ENCODE data around the gene NAP1L4. TPM values are rescaled to one million over a fixed set of nuclear protein-coding genes. Genes with fewer than 3 reads are reported as not detected.

NAP1L4 gene
- total RNA-seq, 1 experiment from 2014 or later: 274 TPM

- TF ChIP-seq, protein P1, sequence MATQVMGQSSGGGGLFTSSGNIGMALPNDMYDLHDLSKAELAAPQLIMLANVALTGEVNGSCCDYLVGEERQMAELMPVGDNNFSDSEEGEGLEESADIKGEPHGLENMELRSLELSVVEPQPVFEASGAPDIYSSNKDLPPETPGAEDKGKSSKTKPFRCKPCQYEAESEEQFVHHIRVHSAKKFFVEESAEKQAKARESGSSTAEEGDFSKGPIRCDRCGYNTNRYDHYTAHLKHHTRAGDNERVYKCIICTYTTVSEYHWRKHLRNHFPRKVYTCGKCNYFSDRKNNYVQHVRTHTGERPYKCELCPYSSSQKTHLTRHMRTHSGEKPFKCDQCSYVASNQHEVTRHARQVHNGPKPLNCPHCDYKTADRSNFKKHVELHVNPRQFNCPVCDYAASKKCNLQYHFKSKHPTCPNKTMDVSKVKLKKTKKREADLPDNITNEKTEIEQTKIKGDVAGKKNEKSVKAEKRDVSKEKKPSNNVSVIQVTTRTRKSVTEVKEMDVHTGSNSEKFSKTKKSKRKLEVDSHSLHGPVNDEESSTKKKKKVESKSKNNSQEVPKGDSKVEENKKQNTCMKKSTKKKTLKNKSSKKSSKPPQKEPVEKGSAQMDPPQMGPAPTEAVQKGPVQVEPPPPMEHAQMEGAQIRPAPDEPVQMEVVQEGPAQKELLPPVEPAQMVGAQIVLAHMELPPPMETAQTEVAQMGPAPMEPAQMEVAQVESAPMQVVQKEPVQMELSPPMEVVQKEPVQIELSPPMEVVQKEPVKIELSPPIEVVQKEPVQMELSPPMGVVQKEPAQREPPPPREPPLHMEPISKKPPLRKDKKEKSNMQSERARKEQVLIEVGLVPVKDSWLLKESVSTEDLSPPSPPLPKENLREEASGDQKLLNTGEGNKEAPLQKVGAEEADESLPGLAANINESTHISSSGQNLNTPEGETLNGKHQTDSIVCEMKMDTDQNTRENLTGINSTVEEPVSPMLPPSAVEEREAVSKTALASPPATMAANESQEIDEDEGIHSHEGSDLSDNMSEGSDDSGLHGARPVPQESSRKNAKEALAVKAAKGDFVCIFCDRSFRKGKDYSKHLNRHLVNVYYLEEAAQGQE (IDR thresholded peaks at IDR 0.05; ENCODE audit: insufficient read depth in 1 of 2, low read depth in 2 of 2, low read length in 1 of 2): no peak
These were observed 10.7 kb upstream of the NAP1L4 start (continued) for GRCh38 chr11:3002871-3003270.

- Histone ChIP-seq H3K36me3 (ENCODE audit: control insufficient read depth, insufficient read depth, low read length) (peaks cover 22% of the 10 kb centered on the region), H3K4me1 (ENCODE audit: control insufficient read depth, insufficient read depth, low read length) (peaks cover 43% of the 10 kb centered on the region), H3K27me3 (ENCODE audit: control insufficient read depth, insufficient read depth, low read length) (no peaks in the 10 kb centered on the region), H3K4me3 (ENCODE audit: low read depth in 2 of 2, low read length in 2 of 2) (no peak overlapping the region), H3K9me3 (ENCODE audit: control insufficient read depth, insufficient read depth, low read depth, low read length) (no peaks in the 10 kb centered on the region), H3K27ac (ENCODE audit: low read length) (peak overlapping the region; percentile 84)
- in situ Hi-C loops (cut with HindIII; ENCODE audit: low pct_unique_long_range_greater_than_20kb, low sequenced_read_pairs): no loop called here
- DNase-seq (ENCODE audit: low read depth, low spot score) (no peak), ATAC-seq (no peak)
- POLR2A ChIA-PET: no interaction called here
- TF ChIP-seq TCF7L2 (IDR thresholded peaks at IDR 0.05; ENCODE audit: low read depth, low read length): no peak
- no peak for TF ChIP-seq SIN3A (IDR thresholded peaks at IDR 0.05; ENCODE audit: borderline replicate concordance, insufficient read depth, low read depth, low read length)
- TF ChIP-seq POLR2AphosphoS5 (IDR thresholded peaks at IDR 0.05; ENCODE audit: low read depth, low read length): no peak
- TF ChIP-seq, protein P1 (IDR thresholded peaks at IDR 0.05; ENCODE audit: insufficient read depth in 1 of 2, low read depth in 2 of 2, low read length in 1 of 2): no peak
- TF ChIP-seq, protein P2, sequence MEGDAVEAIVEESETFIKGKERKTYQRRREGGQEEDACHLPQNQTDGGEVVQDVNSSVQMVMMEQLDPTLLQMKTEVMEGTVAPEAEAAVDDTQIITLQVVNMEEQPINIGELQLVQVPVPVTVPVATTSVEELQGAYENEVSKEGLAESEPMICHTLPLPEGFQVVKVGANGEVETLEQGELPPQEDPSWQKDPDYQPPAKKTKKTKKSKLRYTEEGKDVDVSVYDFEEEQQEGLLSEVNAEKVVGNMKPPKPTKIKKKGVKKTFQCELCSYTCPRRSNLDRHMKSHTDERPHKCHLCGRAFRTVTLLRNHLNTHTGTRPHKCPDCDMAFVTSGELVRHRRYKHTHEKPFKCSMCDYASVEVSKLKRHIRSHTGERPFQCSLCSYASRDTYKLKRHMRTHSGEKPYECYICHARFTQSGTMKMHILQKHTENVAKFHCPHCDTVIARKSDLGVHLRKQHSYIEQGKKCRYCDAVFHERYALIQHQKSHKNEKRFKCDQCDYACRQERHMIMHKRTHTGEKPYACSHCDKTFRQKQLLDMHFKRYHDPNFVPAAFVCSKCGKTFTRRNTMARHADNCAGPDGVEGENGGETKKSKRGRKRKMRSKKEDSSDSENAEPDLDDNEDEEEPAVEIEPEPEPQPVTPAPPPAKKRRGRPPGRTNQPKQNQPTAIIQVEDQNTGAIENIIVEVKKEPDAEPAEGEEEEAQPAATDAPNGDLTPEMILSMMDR (IDR thresholded peaks at IDR 0.05): no peak
- intact Hi-C loops (cut with micrococcal nuclease; ENCODE audit: unreplicated experiment): no loop called here
- CTCF ChIA-PET: no interaction called here
- BruUV-seq (replicated peaks): no TSS peak
These were observed 10.3 kb upstream of the NAP1L4 start for GRCh38 chr11:3002351-3002861.

DNA sequence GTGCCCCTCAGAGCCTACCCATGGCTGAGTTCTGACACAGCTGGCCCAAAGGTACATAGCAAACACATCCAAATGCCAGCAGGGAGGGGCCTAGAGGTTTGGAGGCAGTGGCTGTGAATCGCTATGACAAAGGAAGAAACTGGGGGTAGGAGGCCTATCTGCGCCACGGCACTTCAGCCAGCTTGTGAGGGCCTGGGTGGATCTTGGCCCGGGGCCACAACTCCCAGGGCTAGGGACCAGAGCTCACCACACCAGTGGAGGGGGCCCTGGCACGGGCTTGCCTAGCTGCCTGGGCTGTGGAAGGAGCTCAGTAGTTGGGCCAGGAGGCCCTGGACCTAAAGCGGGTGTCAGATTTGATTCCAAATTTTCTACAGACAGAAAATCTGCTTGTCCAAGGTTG, 9.4 kb upstream of the NAP1L4 start:
- H3K4me3 ChIP-seq (ENCODE audit: low read depth in 2 of 2, low read length in 2 of 2): no peak overlapping the region
- H3K27ac ChIP-seq (ENCODE audit: low read length): peak overlapping the region; percentile 84
- peaks cover 43% of the 10 kb centered on the region for H3K4me1 ChIP-seq (ENCODE audit: control insufficient read depth, insufficient read depth, low read length)
- CTCF ChIA-PET: no interaction called here
- TF ChIP-seq POLR2AphosphoS5 (IDR thresholded peaks at IDR 0.05; ENCODE audit: low read depth, low read length) (0 out of 2 replicates have a peak, but pooled peaks have one; percentile 1), TCF7L2 (IDR thresholded peaks at IDR 0.05; ENCODE audit: low read depth, low read length) (no peak)
- TF ChIP-seq, protein P1 (IDR thresholded peaks at IDR 0.05; ENCODE audit: insufficient read depth in 1 of 2, low read depth in 2 of 2, low read length in 1 of 2): no peak
- intact Hi-C loops (cut with micrococcal nuclease; ENCODE audit: unreplicated experiment) (no loop called here), in situ Hi-C loops (cut with HindIII; ENCODE audit: low pct_unique_long_range_greater_than_20kb, low sequenced_read_pairs) (no loop called here)
- no peaks in the 10 kb centered on the region for H3K27me3 ChIP-seq (ENCODE audit: control insufficient read depth, insufficient read depth, low read length)
- no peak for DNase-seq (ENCODE audit: low read depth, low spot score)
- peaks cover 20% of the 10 kb centered on the region for H3K36me3 ChIP-seq (ENCODE audit: control insufficient read depth, insufficient read depth, low read length)
- POLR2A ChIA-PET: no interaction called here
- no peaks in the 10 kb centered on the region for H3K9me3 ChIP-seq (ENCODE audit: control insufficient read depth, insufficient read depth, low read depth, low read length)
- ATAC-seq: no peak
- no TSS peak for BruUV-seq (replicated peaks)

All from Panc1 (cell line).